Measurements from ENCODE around the gene KLHDC3. TPM values are rescaled to one million over a fixed set of nuclear protein-coding genes. Genes with fewer than 3 reads are reported as not detected.

The KLHDC3 gene
- total RNA-seq, 2 donors from 2014 or later, result 29.7 to 44.6 TPM

GRCh38 chr6:43047998-43048397, 33.9 kb downstream of the KLHDC3 start:
- Histone ChIP-seq H3K9me3 (no peaks in the 10 kb centered on the region), H3K36me3 (replicated peaks in 1 of 2; ENCODE audit: insufficient read depth in 1 of 2, low read depth in 2 of 2) (peaks cover 16 to 30% of the 10 kb centered on the region in 2 donors), H3K27me3 (no peaks in the 10 kb centered on the region), H3K27ac (no peak overlapping the region), H3K4me3 (no peak overlapping the region), H3K4me1 (peaks cover 24% of the 10 kb centered on the region)
- TF ChIP-seq CTCF (IDR thresholded peaks at IDR 0.05) (no peak), POLR2A (IDR thresholded peaks at IDR 0.05) (no peak)
- DNase-seq, result no peak
- no peak for ATAC-seq
- WGBS, 2 donors, result 75 to 86% methylated on average over 4 of the region's 7 CpGs
- intact Hi-C loops (cut with DNase I), result no loop called here

GRCh38 chr6:43050981-43051380, 36.9 kb downstream of the KLHDC3 start:
- intact Hi-C loops (cut with DNase I), result no loop called here
- no peaks in the 10 kb centered on the region for H3K27me3 ChIP-seq
- no peak overlapping the region for H3K4me3 ChIP-seq
- H3K4me1 ChIP-seq, result peaks cover 33% of the 10 kb centered on the region
- ATAC-seq, result no peak
- no peak for DNase-seq
- H3K9me3 ChIP-seq, result no peaks in the 10 kb centered on the region
- no peak overlapping the region for H3K27ac ChIP-seq
- no peak for TF ChIP-seq POLR2A (IDR thresholded peaks at IDR 0.05)
- TF ChIP-seq CTCF (IDR thresholded peaks at IDR 0.05), result no peak
- H3K36me3 ChIP-seq (replicated peaks in 1 of 2; ENCODE audit: insufficient read depth in 1 of 2, low read depth in 2 of 2), result peaks cover 13 to 16% of the 10 kb centered on the region in 2 donors
- WGBS, 2 donors, result 94% methylated on average over 9 to 16 of the region's 17 CpGs

GRCh38 chr6:43052225-43052841, 38.3 kb downstream of the KLHDC3 start:
- Histone ChIP-seq H3K27me3 (no peaks in the 10 kb centered on the region), H3K4me3 (peak overlapping the region in 1 of 2 donors; percentile 69), H3K27ac (peak overlapping the region in 3 of 4 donors; percentile 83 to 92 (median 90)), H3K4me1 (peaks cover 33% of the 10 kb centered on the region), H3K9me3 (no peaks in the 10 kb centered on the region), H3K36me3 (replicated peaks in 1 of 2; ENCODE audit: insufficient read depth in 1 of 2, low read depth in 2 of 2) (peaks cover 13% of the 10 kb centered on the region in 2 donors)
- DNase-seq, result peak in 1 of 4 donors; percentile 17
- ATAC-seq, result no peak
- no peak for TF ChIP-seq POLR2A (IDR thresholded peaks at IDR 0.05)
- no peak for TF ChIP-seq CTCF (IDR thresholded peaks at IDR 0.05)
- WGBS, 2 donors, result 79 to 87% methylated on average over 12 to 19 of the region's 19 CpGs
- intact Hi-C loops (cut with DNase I), result no loop called here

GRCh38 chr6:43052842-43053544, 38.9 kb downstream of the KLHDC3 start:
- intact Hi-C loops (cut with DNase I), result no loop called here
- peaks cover 35% of the 10 kb centered on the region for H3K4me1 ChIP-seq
- no peaks in the 10 kb centered on the region for H3K27me3 ChIP-seq
- DNase-seq (peak; percentile 41 to 56 (median 42)), ATAC-seq (peak; percentile 21)
- H3K9me3 ChIP-seq, result no peaks in the 10 kb centered on the region
- WGBS, 2 donors, result 7% methylated on average over 22 of the region's 22 CpGs
- H3K4me3 ChIP-seq, result peak overlapping the region; percentile 69 to 73
- no peak for TF ChIP-seq POLR2A (IDR thresholded peaks at IDR 0.05)
- TF ChIP-seq CTCF (IDR thresholded peaks at IDR 0.05), result no peak
- H3K36me3 ChIP-seq (replicated peaks in 1 of 2; ENCODE audit: insufficient read depth in 1 of 2, low read depth in 2 of 2), result peaks cover 9 to 13% of the 10 kb centered on the region in 2 donors
- H3K27ac ChIP-seq, result peak overlapping the region; percentile 83 to 92 (median 87)

Measured in body of pancreas (tissue), 4 donors.